Measurements from ENCODE around the gene CALHM3.

Gene CALHM3

GRCh38 chr10:103480521-103480920 is 1.5 kb upstream of the CALHM3 start:
- no peak overlapping the region for H3K4me3 ChIP-seq (ENCODE audit: control insufficient read depth, low read depth, low read length)
- TF ChIP-seq, protein P1, sequence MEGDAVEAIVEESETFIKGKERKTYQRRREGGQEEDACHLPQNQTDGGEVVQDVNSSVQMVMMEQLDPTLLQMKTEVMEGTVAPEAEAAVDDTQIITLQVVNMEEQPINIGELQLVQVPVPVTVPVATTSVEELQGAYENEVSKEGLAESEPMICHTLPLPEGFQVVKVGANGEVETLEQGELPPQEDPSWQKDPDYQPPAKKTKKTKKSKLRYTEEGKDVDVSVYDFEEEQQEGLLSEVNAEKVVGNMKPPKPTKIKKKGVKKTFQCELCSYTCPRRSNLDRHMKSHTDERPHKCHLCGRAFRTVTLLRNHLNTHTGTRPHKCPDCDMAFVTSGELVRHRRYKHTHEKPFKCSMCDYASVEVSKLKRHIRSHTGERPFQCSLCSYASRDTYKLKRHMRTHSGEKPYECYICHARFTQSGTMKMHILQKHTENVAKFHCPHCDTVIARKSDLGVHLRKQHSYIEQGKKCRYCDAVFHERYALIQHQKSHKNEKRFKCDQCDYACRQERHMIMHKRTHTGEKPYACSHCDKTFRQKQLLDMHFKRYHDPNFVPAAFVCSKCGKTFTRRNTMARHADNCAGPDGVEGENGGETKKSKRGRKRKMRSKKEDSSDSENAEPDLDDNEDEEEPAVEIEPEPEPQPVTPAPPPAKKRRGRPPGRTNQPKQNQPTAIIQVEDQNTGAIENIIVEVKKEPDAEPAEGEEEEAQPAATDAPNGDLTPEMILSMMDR (conservative IDR thresholded peaks at IDR 0.05; ENCODE audit: control insufficient read depth, insufficient read depth, low read depth, low read length): no peak
- peak; percentile 62 for DNase-seq (ENCODE audit: low read depth)

DNA sequence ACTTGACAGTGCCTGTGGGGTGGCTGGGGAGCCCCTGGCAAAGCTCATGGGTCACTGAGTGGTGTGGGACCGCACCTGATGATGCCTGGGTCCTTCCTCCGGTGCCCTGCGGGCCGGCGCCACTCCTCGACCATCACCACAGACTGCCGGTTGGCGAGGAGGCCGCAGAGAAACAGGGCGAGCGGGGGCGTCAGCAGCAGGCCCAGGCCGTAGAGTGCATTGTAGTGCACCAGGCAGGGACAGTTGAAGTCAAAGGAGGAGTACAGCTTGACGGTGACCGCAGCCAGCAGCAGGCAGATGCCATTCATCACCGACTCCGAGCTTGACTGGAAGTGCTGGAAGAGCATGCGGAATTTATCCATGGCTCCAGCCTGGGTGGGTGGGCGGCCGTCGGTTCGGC is 369 bp downstream of the CALHM3 start:
- TF ChIP-seq, protein P1 (conservative IDR thresholded peaks at IDR 0.05; ENCODE audit: control insufficient read depth, insufficient read depth, low read depth, low read length): no peak
- H3K4me3 ChIP-seq (ENCODE audit: control insufficient read depth, low read depth, low read length): no peak overlapping the region
- DNase-seq (ENCODE audit: low read depth): no peak

GRCh38 chr10:103476046-103476768 is 2.8 kb downstream of the CALHM3 start:
- H3K4me3 ChIP-seq (ENCODE audit: control insufficient read depth, low read depth, low read length): no peak overlapping the region
- peak; percentile 36 for DNase-seq (ENCODE audit: low read depth)
- TF ChIP-seq, protein P1 (conservative IDR thresholded peaks at IDR 0.05; ENCODE audit: control insufficient read depth, insufficient read depth, low read depth, low read length): peak; percentile 31

DNA sequence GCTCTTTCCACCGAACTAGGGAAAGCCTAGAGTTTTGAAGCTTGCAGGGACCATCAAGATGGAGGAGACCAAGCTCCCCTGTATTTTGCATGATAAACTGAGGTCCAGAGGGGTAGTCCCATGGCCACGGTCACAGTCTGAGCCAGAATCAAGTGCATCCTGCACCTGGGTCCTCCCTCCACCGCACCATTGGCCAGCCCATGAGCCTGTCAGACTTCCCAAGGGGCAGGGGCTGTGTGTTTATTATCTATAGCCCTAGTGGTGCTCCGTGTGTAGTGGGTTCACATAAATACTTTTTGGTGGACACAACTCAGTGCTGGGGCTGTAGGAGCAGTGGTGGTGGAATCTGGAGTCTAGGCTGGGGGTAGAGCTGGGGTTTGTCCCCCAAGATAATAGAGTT is 3.6 kb downstream of the CALHM3 start:
- no peak for DNase-seq (ENCODE audit: low read depth)
- H3K4me3 ChIP-seq (ENCODE audit: control insufficient read depth, low read depth, low read length): no peak overlapping the region
- TF ChIP-seq, protein P1 (conservative IDR thresholded peaks at IDR 0.05; ENCODE audit: control insufficient read depth, insufficient read depth, low read depth, low read length): no peak

DNA sequence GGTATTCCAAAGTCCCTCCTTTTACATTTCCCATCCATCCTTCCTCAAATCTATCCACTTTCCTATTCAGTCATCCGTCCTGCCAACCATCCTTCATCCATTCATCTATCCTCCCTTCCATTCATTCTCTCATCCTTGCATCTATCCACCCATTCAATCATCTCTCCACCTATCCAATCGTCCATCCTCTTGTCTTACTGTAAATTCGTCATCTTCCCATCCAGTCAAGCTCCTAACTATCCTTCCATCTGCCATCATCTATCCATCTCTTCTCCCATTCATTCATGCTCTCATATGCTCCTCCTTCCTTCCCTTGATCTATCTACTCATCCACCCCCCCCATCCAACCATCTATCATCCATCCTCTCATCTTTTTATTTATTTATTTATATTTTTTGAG is 5.0 kb downstream of the CALHM3 start:
- no peak overlapping the region for H3K4me3 ChIP-seq (ENCODE audit: control insufficient read depth, low read depth, low read length)
- TF ChIP-seq, protein P1 (conservative IDR thresholded peaks at IDR 0.05; ENCODE audit: control insufficient read depth, insufficient read depth, low read depth, low read length): no peak
- no peak for DNase-seq (ENCODE audit: low read depth)

- no peak overlapping the region for H3K4me3 ChIP-seq (ENCODE audit: control insufficient read depth, low read depth, low read length)
- TF ChIP-seq, protein P1 (conservative IDR thresholded peaks at IDR 0.05; ENCODE audit: control insufficient read depth, insufficient read depth, low read depth, low read length): no peak
- DNase-seq (ENCODE audit: low read depth): no peak
These were observed 5.8 kb downstream of the CALHM3 start for GRCh38 chr10:103473261-103473671.

Data from fibroblast of mammary gland (primary cell).